LoVo (cell line): ENCODE results near the gene EZR.

Experiments used
- DNase-seq: peaks from one replicate; pipeline ENCODE4 v3.0.0-alpha.2; 2016; ENCODE audit warnings: low spot score

The EZR gene

GRCh38 chr6:158760618-158761250, 58.4 kb downstream of the EZR start:
- no peak for DNase-seq

- no peak for DNase-seq
Measured at GRCh38 chr6:158759966-158760617, 59.1 kb downstream of the EZR start.

GRCh38 chr6:158758941-158759479, 60.2 kb downstream of the EZR start:
- no peak for DNase-seq

GRCh38 chr6:158758451-158758860, 60.7 kb downstream of the EZR start:
- no peak for DNase-seq

GRCh38 chr6:158757753-158758090, 61.4 kb downstream of the EZR start:
- DNase-seq: no peak

GRCh38 chr6:158756977-158757752, 62.0 kb downstream of the EZR start:
- DNase-seq: no peak

- no peak for DNase-seq
Measured at GRCh38 chr6:158756126-158756525, 63.0 kb downstream of the EZR start.

- DNase-seq: no peak
Measured at GRCh38 chr6:158755636-158756035, 63.5 kb downstream of the EZR start.

- no peak for DNase-seq
Measured at GRCh38 chr6:158754738-158755137, 64.4 kb downstream of the EZR start.

- no peak for DNase-seq
Measured at GRCh38 chr6:158753811-158754210, 65.4 kb downstream of the EZR start.

GRCh38 chr6:158752613-158753012, 66.6 kb downstream of the EZR start:
- DNase-seq: no peak

GRCh38 chr6:158751921-158752320, 67.2 kb downstream of the EZR start:
- no peak for DNase-seq

GRCh38 chr6:158751224-158751623, 67.9 kb downstream of the EZR start:
- no peak for DNase-seq

- no peak for DNase-seq
Measured at GRCh38 chr6:158744986-158745430, 74.2 kb downstream of the EZR start.

GRCh38 chr6:158743033-158743651, 76.0 kb downstream of the EZR start:
- DNase-seq: no peak

- DNase-seq: no peak
Measured at GRCh38 chr6:158739673-158740072, 79.5 kb downstream of the EZR start.

- DNase-seq: peak; percentile 83
Measured at GRCh38 chr6:158737710-158738615, 81.2 kb downstream of the EZR start.

GRCh38 chr6:158737082-158737709, 82.0 kb downstream of the EZR start:
- DNase-seq: no peak

GRCh38 chr6:158735009-158735408, 84.2 kb downstream of the EZR start:
- DNase-seq: no peak

- peak; percentile 85 for DNase-seq
Measured at GRCh38 chr6:158730541-158730907, 88.6 kb downstream of the EZR start.
